ENCODE results near the gene EMILIN2. TPM values are rescaled to one million over a fixed set of nuclear protein-coding genes. Genes with fewer than 3 reads are reported as not detected.

Gene EMILIN2
- total and polyA plus RNA-seq, 2 of the 13 experiments (the other 11 are each of a cell fraction or from before 2014, with no cell fraction given) = 7.6 to 8.2 TPM

DNA sequence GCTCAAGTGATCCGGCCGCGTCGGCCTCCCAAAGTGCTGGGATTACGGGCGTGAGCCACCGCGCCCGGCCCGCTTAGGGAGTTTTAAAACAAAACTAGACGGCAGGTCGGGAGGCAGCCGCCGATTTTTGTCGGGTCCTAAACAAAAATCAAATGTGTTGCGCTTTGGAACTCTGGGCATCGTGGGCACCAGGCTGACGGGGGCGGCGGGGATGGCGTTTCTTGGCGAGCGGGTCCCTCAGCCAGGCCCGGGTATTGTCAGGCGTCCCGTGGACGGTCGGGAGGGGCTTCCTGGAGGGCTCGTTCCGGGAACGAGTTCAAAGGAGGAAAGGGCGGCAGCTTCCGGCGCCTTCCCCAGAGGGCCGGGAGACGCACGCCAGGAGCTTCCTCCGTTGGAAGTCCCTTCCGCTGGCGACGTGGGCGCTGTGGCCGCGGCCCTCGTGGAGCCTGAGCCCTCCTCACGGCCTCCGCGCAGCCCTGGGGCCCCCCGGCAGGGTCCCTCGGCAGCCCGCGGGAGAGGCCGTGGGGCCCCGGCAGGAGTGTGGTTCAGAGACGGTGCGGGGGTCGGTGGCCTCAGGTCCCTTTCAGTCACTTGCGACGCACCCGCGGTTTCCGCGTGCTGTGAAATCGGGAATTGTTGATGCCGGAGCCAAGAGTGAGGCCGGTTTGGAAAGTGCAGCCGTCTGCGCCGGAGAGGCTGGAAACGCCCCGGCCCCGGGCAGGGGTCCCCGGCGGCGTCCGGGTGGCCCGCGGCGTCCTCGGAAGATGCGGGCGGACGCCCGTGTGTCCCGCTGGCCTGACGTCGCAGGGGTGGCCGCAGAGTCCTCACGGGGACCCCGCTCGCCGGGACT is 59.3 kb downstream of the EMILIN2 start (continued):
- TF ChIP-seq, protein P1, sequence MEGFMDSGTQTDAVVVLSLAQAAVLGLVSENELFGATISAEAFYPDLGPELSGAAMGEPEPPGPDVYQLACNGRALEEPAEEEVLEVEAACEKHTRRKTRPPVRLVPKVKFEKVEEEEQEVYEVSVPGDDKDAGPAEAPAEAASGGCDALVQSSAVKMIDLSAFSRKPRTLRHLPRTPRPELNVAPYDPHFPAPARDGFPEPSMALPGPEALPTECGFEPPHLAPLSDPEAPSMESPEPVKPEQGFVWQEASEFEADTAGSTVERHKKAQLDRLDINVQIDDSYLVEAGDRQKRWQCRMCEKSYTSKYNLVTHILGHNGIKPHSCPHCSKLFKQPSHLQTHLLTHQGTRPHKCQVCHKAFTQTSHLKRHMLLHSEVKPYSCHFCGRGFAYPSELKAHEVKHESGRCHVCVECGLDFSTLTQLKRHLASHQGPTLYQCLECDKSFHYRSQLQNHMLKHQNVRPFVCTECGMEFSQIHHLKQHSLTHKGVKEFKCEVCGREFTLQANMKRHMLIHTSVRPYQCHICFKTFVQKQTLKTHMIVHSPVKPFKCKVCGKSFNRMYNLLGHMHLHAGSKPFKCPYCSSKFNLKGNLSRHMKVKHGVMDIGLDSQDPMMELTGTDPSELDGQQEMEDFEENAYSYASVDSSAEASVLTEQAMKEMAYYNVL (CRISPR knock-in tag; IDR thresholded peaks at IDR 0.05; ENCODE audit: borderline replicate concordance) = no peak
- TF ChIP-seq, protein P2, sequence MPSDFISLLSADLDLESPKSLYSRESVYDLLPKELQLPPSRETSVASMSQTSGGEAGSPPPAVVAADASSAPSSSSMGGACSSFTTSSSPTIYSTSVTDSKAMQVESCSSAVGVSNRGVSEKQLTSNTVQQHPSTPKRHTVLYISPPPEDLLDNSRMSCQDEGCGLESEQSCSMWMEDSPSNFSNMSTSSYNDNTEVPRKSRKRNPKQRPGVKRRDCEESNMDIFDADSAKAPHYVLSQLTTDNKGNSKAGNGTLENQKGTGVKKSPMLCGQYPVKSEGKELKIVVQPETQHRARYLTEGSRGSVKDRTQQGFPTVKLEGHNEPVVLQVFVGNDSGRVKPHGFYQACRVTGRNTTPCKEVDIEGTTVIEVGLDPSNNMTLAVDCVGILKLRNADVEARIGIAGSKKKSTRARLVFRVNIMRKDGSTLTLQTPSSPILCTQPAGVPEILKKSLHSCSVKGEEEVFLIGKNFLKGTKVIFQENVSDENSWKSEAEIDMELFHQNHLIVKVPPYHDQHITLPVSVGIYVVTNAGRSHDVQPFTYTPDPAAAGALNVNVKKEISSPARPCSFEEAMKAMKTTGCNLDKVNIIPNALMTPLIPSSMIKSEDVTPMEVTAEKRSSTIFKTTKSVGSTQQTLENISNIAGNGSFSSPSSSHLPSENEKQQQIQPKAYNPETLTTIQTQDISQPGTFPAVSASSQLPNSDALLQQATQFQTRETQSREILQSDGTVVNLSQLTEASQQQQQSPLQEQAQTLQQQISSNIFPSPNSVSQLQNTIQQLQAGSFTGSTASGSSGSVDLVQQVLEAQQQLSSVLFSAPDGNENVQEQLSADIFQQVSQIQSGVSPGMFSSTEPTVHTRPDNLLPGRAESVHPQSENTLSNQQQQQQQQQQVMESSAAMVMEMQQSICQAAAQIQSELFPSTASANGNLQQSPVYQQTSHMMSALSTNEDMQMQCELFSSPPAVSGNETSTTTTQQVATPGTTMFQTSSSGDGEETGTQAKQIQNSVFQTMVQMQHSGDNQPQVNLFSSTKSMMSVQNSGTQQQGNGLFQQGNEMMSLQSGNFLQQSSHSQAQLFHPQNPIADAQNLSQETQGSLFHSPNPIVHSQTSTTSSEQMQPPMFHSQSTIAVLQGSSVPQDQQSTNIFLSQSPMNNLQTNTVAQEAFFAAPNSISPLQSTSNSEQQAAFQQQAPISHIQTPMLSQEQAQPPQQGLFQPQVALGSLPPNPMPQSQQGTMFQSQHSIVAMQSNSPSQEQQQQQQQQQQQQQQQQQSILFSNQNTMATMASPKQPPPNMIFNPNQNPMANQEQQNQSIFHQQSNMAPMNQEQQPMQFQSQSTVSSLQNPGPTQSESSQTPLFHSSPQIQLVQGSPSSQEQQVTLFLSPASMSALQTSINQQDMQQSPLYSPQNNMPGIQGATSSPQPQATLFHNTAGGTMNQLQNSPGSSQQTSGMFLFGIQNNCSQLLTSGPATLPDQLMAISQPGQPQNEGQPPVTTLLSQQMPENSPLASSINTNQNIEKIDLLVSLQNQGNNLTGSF (CRISPR knock-in tag; IDR thresholded peaks at IDR 0.05) = no peak
- TF ChIP-seq MYC (CRISPR knock-in tag; IDR thresholded peaks at IDR 0.05; ENCODE audit: borderline replicate concordance) (peak; percentile 86), ZNF850 (CRISPR knock-in tag; conservative IDR thresholded peaks at IDR 0.05) (0 out of 2 replicates have a peak, but pooled peaks have one; percentile 67), HOXA3 (CRISPR knock-in tag; IDR thresholded peaks at IDR 0.05) (peak; percentile 73; the same call in 1 of the 2 replicates), RELA (CRISPR knock-in tag; IDR thresholded peaks at IDR 0.05) (0 out of 2 replicates have a peak, but pooled peaks have one; percentile 39)
- TF ChIP-seq, protein P3, sequence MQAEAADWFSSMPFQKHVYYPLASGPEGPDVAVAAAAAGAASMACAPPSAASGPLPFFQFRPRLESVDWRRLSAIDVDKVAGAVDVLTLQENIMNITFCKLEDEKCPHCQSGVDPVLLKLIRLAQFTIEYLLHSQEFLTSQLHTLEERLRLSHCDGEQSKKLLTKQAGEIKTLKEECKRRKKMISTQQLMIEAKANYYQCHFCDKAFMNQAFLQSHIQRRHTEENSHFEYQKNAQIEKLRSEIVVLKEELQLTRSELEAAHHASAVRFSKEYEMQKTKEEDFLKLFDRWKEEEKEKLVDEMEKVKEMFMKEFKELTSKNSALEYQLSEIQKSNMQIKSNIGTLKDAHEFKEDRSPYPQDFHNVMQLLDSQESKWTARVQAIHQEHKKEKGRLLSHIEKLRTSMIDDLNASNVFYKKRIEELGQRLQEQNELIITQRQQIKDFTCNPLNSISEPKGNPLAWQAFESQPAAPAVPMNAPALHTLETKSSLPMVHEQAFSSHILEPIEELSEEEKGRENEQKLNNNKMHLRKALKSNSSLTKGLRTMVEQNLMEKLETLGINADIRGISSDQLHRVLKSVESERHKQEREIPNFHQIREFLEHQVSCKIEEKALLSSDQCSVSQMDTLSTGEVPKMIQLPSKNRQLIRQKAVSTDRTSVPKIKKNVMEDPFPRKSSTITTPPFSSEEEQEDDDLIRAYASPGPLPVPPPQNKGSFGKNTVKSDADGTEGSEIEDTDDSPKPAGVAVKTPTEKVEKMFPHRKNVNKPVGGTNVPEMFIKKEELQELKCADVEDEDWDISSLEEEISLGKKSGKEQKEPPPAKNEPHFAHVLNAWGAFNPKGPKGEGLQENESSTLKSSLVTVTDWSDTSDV (CRISPR knock-in tag; IDR thresholded peaks at IDR 0.05) = peak; percentile 43; the same call in 1 of the 2 replicates
- TF ChIP-seq, protein P4, sequence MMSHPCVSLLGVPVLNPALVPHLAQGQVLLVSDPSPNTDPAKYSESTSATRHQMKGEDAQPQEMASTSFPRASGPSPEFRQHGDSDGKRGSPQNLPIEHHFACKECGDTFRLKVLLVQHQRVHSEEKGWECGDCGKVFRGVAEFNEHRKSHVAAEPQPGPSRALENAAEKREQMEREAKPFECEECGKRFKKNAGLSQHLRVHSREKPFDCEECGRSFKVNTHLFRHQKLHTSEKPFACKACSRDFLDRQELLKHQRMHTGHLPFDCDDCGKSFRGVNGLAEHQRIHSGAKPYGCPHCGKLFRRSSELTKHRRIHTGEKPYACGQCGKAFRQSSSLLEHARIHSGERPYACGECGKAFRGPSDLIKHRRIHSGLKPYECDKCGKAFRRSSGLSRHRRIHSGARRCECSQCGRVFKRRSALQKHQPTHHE (CRISPR knock-in tag; IDR thresholded peaks at IDR 0.05; ENCODE audit: borderline replicate concordance) = no peak; the same call in 1 of the 2 replicates
- TF ChIP-seq, protein P5, sequence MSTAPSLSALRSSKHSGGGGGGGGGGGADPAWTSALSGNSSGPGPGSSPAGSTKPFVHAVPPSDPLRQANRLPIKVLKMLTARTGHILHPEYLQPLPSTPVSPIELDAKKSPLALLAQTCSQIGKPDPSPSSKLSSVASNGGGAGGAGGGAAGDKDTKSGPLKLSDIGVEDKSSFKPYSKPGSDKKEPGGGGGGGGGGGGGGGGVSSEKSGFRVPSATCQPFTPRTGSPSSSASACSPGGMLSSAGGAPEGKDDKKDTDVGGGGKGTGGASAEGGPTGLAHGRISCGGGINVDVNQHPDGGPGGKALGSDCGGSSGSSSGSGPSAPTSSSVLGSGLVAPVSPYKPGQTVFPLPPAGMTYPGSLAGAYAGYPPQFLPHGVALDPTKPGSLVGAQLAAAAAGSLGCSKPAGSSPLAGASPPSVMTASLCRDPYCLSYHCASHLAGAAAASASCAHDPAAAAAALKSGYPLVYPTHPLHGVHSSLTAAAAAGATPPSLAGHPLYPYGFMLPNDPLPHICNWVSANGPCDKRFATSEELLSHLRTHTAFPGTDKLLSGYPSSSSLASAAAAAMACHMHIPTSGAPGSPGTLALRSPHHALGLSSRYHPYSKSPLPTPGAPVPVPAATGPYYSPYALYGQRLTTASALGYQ (CRISPR knock-in tag; IDR thresholded peaks at IDR 0.05) = 0 out of 2 replicates have a peak, but pooled peaks have one; percentile 37
- TF ChIP-seq, protein P6, sequence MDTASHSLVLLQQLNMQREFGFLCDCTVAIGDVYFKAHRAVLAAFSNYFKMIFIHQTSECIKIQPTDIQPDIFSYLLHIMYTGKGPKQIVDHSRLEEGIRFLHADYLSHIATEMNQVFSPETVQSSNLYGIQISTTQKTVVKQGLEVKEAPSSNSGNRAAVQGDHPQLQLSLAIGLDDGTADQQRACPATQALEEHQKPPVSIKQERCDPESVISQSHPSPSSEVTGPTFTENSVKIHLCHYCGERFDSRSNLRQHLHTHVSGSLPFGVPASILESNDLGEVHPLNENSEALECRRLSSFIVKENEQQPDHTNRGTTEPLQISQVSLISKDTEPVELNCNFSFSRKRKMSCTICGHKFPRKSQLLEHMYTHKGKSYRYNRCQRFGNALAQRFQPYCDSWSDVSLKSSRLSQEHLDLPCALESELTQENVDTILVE (CRISPR knock-in tag; IDR thresholded peaks at IDR 0.05) = no peak
- TF ChIP-seq, protein P7, sequence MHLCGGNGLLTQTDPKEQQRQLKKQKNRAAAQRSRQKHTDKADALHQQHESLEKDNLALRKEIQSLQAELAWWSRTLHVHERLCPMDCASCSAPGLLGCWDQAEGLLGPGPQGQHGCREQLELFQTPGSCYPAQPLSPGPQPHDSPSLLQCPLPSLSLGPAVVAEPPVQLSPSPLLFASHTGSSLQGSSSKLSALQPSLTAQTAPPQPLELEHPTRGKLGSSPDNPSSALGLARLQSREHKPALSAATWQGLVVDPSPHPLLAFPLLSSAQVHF (CRISPR knock-in tag; IDR thresholded peaks at IDR 0.05) = peak; percentile 57; the same call in 1 of the 2 replicates

Measured in HepG2 (cell line).